ENCODE measurements around the gene TSHZ3. TPM values are rescaled to one million over a fixed set of nuclear protein-coding genes. Genes with fewer than 3 reads are reported as not detected.

TSHZ3 gene
- total RNA-seq, 1 donor = 7.6 TPM

DNA sequence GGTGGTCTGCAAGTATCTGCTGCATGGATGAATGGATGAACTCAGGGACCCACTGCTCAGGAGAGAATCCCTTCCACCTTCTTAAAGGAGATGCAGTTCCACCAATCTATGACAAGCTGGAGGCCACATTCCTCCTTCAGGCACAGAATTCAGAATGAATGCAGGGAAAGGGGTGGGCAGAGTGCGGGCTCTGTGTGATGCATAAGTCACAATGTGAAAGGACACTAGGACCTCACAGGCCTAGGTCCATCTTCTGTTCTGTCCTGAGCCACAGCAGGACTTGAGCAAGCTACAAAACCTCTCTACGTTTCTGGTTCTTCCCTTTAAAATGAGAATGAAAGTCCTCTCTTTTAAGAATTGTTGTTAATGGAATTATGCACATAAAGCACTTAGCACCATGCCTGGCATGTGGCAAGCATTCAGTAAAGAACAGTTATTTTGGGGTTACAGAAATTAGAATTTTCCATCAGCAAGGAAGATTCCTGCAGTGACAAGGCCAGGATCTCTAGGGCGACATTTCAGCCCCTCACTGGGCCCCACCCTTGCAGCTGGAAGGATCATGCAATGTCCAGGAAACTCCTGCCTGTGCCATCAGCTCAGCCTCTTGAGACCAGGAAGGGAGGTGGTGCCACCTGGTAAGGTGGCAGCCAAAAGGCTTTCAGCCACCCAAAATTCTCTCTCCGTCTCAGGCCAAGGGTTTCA is 38.7 kb downstream of the TSHZ3 start:
- Histone ChIP-seq H3K4me1 (ENCODE audit: insufficient read depth, low read length) (peaks cover 10% of the 10 kb centered on the region), H3K79me2 (ENCODE audit: insufficient read depth, low read length) (peaks cover 82% of the 10 kb centered on the region), H3K4me3 (ENCODE audit: insufficient read depth, low read length) (no peak overlapping the region), H3K4me2 (ENCODE audit: insufficient read depth, low read length) (no peak overlapping the region), H3K27ac (ENCODE audit: low read depth, low read length) (peak overlapping the region; percentile 85), H2AFZ (ENCODE audit: low read length) (no peak overlapping the region), H3K27me3 (ENCODE audit: insufficient read depth, low read length) (no peaks in the 10 kb centered on the region), H4K20me1 (ENCODE audit: insufficient read depth, low read length) (peaks cover 18% of the 10 kb centered on the region), H3K36me3 (ENCODE audit: insufficient read depth, low read length) (peaks cover 3% of the 10 kb centered on the region), H3K9me3 (ENCODE audit: low read depth, low read length) (no peaks in the 10 kb centered on the region)
- no peak for DNase-seq (ENCODE audit: insufficient read length, low spot score, missing footprints)
- TF ChIP-seq, protein P1, sequence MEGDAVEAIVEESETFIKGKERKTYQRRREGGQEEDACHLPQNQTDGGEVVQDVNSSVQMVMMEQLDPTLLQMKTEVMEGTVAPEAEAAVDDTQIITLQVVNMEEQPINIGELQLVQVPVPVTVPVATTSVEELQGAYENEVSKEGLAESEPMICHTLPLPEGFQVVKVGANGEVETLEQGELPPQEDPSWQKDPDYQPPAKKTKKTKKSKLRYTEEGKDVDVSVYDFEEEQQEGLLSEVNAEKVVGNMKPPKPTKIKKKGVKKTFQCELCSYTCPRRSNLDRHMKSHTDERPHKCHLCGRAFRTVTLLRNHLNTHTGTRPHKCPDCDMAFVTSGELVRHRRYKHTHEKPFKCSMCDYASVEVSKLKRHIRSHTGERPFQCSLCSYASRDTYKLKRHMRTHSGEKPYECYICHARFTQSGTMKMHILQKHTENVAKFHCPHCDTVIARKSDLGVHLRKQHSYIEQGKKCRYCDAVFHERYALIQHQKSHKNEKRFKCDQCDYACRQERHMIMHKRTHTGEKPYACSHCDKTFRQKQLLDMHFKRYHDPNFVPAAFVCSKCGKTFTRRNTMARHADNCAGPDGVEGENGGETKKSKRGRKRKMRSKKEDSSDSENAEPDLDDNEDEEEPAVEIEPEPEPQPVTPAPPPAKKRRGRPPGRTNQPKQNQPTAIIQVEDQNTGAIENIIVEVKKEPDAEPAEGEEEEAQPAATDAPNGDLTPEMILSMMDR (IDR thresholded peaks at IDR 0.05; ENCODE audit: extremely low read depth, low read depth, low read length) = no peak

DNA sequence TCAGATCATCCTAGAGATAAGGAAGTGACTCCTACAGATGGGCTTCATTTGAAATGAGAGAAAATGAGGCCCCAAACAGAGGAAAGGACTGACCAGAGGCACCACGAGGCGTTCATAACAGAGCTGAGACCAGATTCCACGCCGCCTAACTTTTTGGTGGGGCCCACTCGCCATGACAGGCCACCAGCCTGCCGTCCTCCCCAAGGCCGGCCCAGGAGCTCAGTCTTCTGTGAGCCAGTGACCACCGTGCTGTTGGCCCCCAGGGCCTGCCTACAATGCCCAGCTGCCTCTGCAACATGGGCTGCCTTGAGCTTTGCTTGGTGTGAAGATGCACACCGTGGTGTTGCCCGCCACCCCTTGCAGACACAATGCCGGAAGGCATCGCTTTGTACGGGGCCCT is 40.5 kb downstream of the TSHZ3 start:
- peaks cover 77% of the 10 kb centered on the region for H3K79me2 ChIP-seq (ENCODE audit: insufficient read depth, low read length)
- peak; percentile 54 for DNase-seq (ENCODE audit: insufficient read length, low spot score, missing footprints)
- TF ChIP-seq, protein P1 (IDR thresholded peaks at IDR 0.05; ENCODE audit: extremely low read depth, low read depth, low read length) = no peak
- peaks cover 17% of the 10 kb centered on the region for H4K20me1 ChIP-seq (ENCODE audit: insufficient read depth, low read length)
- no peak overlapping the region for H3K4me3 ChIP-seq (ENCODE audit: insufficient read depth, low read length)
- H3K4me1 ChIP-seq (ENCODE audit: insufficient read depth, low read length) = peaks cover 10% of the 10 kb centered on the region
- H3K9me3 ChIP-seq (ENCODE audit: low read depth, low read length) = no peaks in the 10 kb centered on the region
- no peaks in the 10 kb centered on the region for H3K27me3 ChIP-seq (ENCODE audit: insufficient read depth, low read length)
- H3K36me3 ChIP-seq (ENCODE audit: insufficient read depth, low read length) = peaks cover under 1% of the 10 kb centered on the region
- no peak overlapping the region for H3K27ac ChIP-seq (ENCODE audit: low read depth, low read length)
- no peak overlapping the region for H2AFZ ChIP-seq (ENCODE audit: low read length)
- no peak overlapping the region for H3K4me2 ChIP-seq (ENCODE audit: insufficient read depth, low read length)

DNA sequence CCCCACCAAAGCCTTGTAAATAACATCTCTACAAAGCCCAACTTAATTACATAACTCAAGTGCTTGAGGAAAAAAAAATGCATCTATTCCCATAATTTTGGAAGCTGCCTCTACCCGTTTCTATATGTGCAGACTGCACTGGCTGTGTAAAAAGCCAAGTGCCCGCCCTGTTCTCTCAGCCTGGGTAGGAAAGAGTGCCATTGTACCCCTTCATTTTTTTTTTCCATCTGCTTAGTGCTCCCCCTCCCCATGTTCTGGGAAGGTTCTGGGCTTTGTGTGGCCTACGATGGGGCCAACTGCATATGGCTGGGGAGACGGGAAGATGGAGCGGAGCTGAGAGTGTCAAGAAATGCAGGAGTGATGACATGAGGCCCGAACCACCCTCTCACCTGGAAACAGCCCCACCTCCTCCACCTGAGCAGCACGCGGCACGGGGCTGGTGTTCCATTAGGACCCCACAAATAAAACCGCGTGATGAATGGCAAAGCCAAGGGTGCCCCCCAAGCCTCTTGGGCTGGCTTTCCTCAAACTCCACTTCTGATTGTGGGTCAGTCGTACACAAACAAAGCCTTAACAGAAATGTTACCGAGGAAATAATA is 42.1 kb downstream of the TSHZ3 start:
- Histone ChIP-seq H2AFZ (ENCODE audit: low read length) (no peak overlapping the region), H3K9me3 (ENCODE audit: low read depth, low read length) (no peaks in the 10 kb centered on the region), H3K36me3 (ENCODE audit: insufficient read depth, low read length) (no peaks in the 10 kb centered on the region), H3K4me2 (ENCODE audit: insufficient read depth, low read length) (no peak overlapping the region), H3K4me1 (ENCODE audit: insufficient read depth, low read length) (peaks cover 5% of the 10 kb centered on the region), H4K20me1 (ENCODE audit: insufficient read depth, low read length) (peaks cover 24% of the 10 kb centered on the region), H3K4me3 (ENCODE audit: insufficient read depth, low read length) (no peak overlapping the region), H3K27me3 (ENCODE audit: insufficient read depth, low read length) (no peaks in the 10 kb centered on the region), H3K79me2 (ENCODE audit: insufficient read depth, low read length) (peaks cover 80% of the 10 kb centered on the region), H3K27ac (ENCODE audit: low read depth, low read length) (no peak overlapping the region)
- TF ChIP-seq, protein P1 (IDR thresholded peaks at IDR 0.05; ENCODE audit: extremely low read depth, low read depth, low read length) = no peak
- no peak for DNase-seq (ENCODE audit: insufficient read length, low spot score, missing footprints)

DNA sequence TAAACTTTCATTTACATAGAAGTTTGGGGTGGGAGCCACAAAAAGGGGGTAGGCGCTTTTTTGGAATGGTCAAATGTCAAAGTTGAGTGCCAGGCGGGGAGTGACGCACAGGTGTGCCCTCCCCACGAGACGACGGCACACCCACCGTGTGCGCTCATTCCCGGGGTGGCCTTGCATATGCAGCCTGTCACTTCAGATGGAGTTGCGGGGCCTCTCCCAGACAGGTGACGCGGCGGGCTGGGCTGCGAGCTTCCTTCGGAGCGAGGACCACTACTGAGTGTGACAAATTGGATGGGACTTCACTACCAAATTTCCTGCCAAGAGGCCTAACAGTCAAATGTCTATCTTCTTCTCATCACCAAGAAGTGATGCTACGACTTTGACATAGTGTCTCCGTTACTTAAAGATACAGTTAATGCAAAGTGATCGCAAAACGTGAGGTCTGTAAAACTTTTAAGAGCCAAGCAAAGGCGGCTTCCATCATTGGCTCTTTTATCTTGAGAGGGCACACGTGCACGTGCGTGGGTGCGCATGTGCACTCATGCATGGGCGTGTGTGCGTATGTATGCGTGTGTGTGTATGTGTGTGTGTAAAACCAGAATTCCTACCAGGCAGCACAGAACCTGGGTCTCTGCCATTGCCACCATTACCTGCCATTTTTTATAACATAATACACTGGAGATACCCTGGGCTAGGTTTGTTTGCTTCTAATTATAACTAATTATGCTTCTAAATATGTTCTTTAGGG is 43.1 kb downstream of the TSHZ3 start:
- Histone ChIP-seq H3K9me3 (ENCODE audit: low read depth, low read length) (no peaks in the 10 kb centered on the region), H4K20me1 (ENCODE audit: insufficient read depth, low read length) (peaks cover 24% of the 10 kb centered on the region), H3K4me3 (ENCODE audit: insufficient read depth, low read length) (no peak overlapping the region), H3K27ac (ENCODE audit: low read depth, low read length) (no peak overlapping the region), H3K79me2 (ENCODE audit: insufficient read depth, low read length) (peaks cover 87% of the 10 kb centered on the region), H2AFZ (ENCODE audit: low read length) (no peak overlapping the region), H3K4me1 (ENCODE audit: insufficient read depth, low read length) (no peaks in the 10 kb centered on the region), H3K36me3 (ENCODE audit: insufficient read depth, low read length) (no peaks in the 10 kb centered on the region), H3K27me3 (ENCODE audit: insufficient read depth, low read length) (no peaks in the 10 kb centered on the region), H3K4me2 (ENCODE audit: insufficient read depth, low read length) (no peak overlapping the region)
- TF ChIP-seq, protein P1 (IDR thresholded peaks at IDR 0.05; ENCODE audit: extremely low read depth, low read depth, low read length) = no peak
- peak; percentile 82 for DNase-seq (ENCODE audit: insufficient read length, low spot score, missing footprints)

Data from osteoblast (primary cell).